Measurements from ENCODE around the gene ZNF3. TPM values are rescaled to one million over a fixed set of nuclear protein-coding genes. Genes with fewer than 3 reads are reported as not detected.
A peak's percentile ranks its signal among the peaks of the same experiment; 100 is the strongest.

ZNF3 gene
- total RNA-seq, 1 donor from 2014 or later, result 39.6 TPM

GRCh38 chr7:100100420-100101015 lies 19.0 kb upstream of the ZNF3 start:
- POLR2A ChIA-PET, result interaction anchor here (0.5 to 4.1 kb wide), 21 partner anchors 12 to 789 kb away, joined by 3 to 64 read pairs (median 7); partner anchors contain the start of genes COPS6, FBXO24, LRCH4 and MBLAC1
- Mint-ChIP-seq H3K36me3 (ENCODE audit: low read depth) (peaks cover 67% of the 10 kb centered on the region), H3K9me3 (no peaks in the 10 kb centered on the region), H3K4me3 (peak overlapping the region; percentile 92), H3K4me1 (peaks cover 32% of the 10 kb centered on the region), H3K27me3 (no peaks in the 10 kb centered on the region), H3K27ac (peak overlapping the region; percentile 87)
- DNase-seq, result peak; percentile 91
- TF ChIP-seq CTCF (IDR thresholded peaks at IDR 0.05), result no peak
- CTCF ChIA-PET, result interaction anchor here (1.2 to 1.5 kb wide), 2 partner anchors 10 to 32 kb away, joined by 4 read pairs; no protein-coding TSS in a partner anchor
- intact Hi-C loops (cut with micrococcal nuclease), result loop anchor here (1.0 kb wide), 6 partner anchors 12 to 51 kb away; partner anchors contain the start of genes CNPY4, COPS6, LAMTOR4 and TAF6
- ATAC-seq (ENCODE audit: low read depth), result peak; percentile 73

- ATAC-seq (ENCODE audit: low read depth) (no peak), DNase-seq (no peak)
- ChIA-PET POLR2A (interaction anchor here (0.7 to 4.1 kb wide), 5 partner anchors 11 to 330 kb away, joined by 3 to 49 read pairs (median 46); partner anchors contain the start of genes COPS6, MBLAC1, MEPCE and ZCWPW1), CTCF (interaction anchor here (0.6 kb wide), 1 partner anchor 78 kb away, joined by 3 read pairs; no protein-coding TSS in a partner anchor)
- intact Hi-C loops (cut with micrococcal nuclease), result no loop called here
- H3K9me3 Mint-ChIP-seq, result no peaks in the 10 kb centered on the region
- H3K27me3 Mint-ChIP-seq, result no peaks in the 10 kb centered on the region
- no peak overlapping the region for H3K27ac Mint-ChIP-seq
- TF ChIP-seq CTCF (IDR thresholded peaks at IDR 0.05), result no peak
- peak overlapping the region; percentile 92 for H3K4me3 Mint-ChIP-seq
- peaks cover 71% of the 10 kb centered on the region for H3K36me3 Mint-ChIP-seq (ENCODE audit: low read depth)
- peaks cover 32% of the 10 kb centered on the region for H3K4me1 Mint-ChIP-seq
These were observed 17.9 kb upstream of the ZNF3 start for GRCh38 chr7:100099452-100099851.

GRCh38 chr7:100098913-100099312 lies 17.4 kb upstream of the ZNF3 start:
- Mint-ChIP-seq H3K27me3 (no peaks in the 10 kb centered on the region), H3K9me3 (no peaks in the 10 kb centered on the region), H3K36me3 (ENCODE audit: low read depth) (peaks cover 76% of the 10 kb centered on the region), H3K27ac (peak overlapping the region; percentile 31), H3K4me3 (peak overlapping the region; percentile 41), H3K4me1 (peaks cover 32% of the 10 kb centered on the region)
- TF ChIP-seq CTCF (IDR thresholded peaks at IDR 0.05), result no peak
- DNase-seq, result no peak
- no peak for ATAC-seq (ENCODE audit: low read depth)
- CTCF ChIA-PET, result interaction anchor here (0.6 kb wide), 1 partner anchor 78 kb away, joined by 3 read pairs; no protein-coding TSS in a partner anchor
- POLR2A ChIA-PET, result interaction anchor here (0.7 to 4.1 kb wide), 4 partner anchors 10 to 330 kb away, joined by 3 to 48 read pairs (median 25); partner anchors contain the start of genes COPS6, MEPCE, ZCWPW1 and ZSCAN21
- intact Hi-C loops (cut with micrococcal nuclease), result no loop called here

- H3K4me1 Mint-ChIP-seq, result peaks cover 25% of the 10 kb centered on the region
- no peak for ATAC-seq (ENCODE audit: low read depth)
These were observed 14.2 kb upstream of the ZNF3 start for GRCh38 chr7:100095704-100096103.

More at GRCh38 chr7:100095704-100096103, 14.2 kb upstream of the ZNF3 start:
- ChIA-PET POLR2A (interaction anchor here (1.2 kb wide), 1 partner anchor 11 kb away, joined by 3 read pairs; no protein-coding TSS in a partner anchor), CTCF (no interaction called here)
- no peak for DNase-seq
- H3K27me3 Mint-ChIP-seq, result no peaks in the 10 kb centered on the region
- intact Hi-C loops (cut with micrococcal nuclease), result no loop called here
- no peak overlapping the region for H3K27ac Mint-ChIP-seq
- no peak overlapping the region for H3K4me3 Mint-ChIP-seq
- H3K36me3 Mint-ChIP-seq (ENCODE audit: low read depth), result peaks cover 97% of the 10 kb centered on the region
- no peaks in the 10 kb centered on the region for H3K9me3 Mint-ChIP-seq
- no peak for TF ChIP-seq CTCF (IDR thresholded peaks at IDR 0.05)

Measured in activated B cell treated with CpG ODN at 0.5 μM for 24 hours (primary cell).